Brain microvascular endothelial cell (primary cell): ENCODE results near the gene PARP4.
"Not testable (repeated sequence)": the region's sequence is repeated elsewhere in the genome, so short reads cannot be mapped to it uniquely, and the experiment has no call there.

ENCODE experiments used
- DNase-seq: peaks from one replicate; pipeline ENCODE4 v3.0.0-alpha.2; 2020
- H3K27ac ChIP-seq: fragments of 250-450 bp; sonication (Bioruptor Pico); 2 replicates; pipeline ENCODE4 v1.5.1; 2020; ENCODE audit warnings: mild to moderate bottlenecking, moderate library complexity
- H3K27me3 ChIP-seq: fragments of 250-450 bp; sonication (Bioruptor Pico); replicated peaks from 2 replicates; pipeline ENCODE4 v1.5.1; 2020; ENCODE audit warnings: mild to moderate bottlenecking
- H3K36me3 ChIP-seq: fragments of 250-450 bp; sonication (Bioruptor Pico); replicated peaks from 2 replicates; pipeline ENCODE4 v1.5.1; 2020; ENCODE audit warnings: mild to moderate bottlenecking
- H3K4me3 ChIP-seq: 2 replicates; pipeline ENCODE4 v1.5.1; 2011; ENCODE audit warnings: low read depth, mild to moderate bottlenecking, control low read depth, low read length, moderate library complexity
- in situ Hi-C: cut with HindIII; loops from 2 replicates; pipeline ENCODE4 v1.10.0; 2017; ENCODE audit warnings: low sequenced_read_pairs, low pct_ligation_motif_present
- TF ChIP-seq, protein P1 (sequence below): IDR thresholded peaks from 2 replicates; pipeline ENCODE4 v1.5.1; 2011; ENCODE audit warnings: low read depth, mild to moderate bottlenecking, moderate library complexity, low read length, control low read depth, inconsistent platforms; ENCODE audit errors: missing control alignments

PARP4 gene

GRCh38 chr13:24520733-24521132 lies 8.2 kb upstream of the PARP4 start:
- Histone ChIP-seq H3K27me3 (no peaks in the 10 kb centered on the region), H3K36me3 (no peaks in the 10 kb centered on the region), H3K4me3 (no peak overlapping the region), H3K27ac (no peak overlapping the region)
- no peak for DNase-seq
- TF ChIP-seq, protein P1, sequence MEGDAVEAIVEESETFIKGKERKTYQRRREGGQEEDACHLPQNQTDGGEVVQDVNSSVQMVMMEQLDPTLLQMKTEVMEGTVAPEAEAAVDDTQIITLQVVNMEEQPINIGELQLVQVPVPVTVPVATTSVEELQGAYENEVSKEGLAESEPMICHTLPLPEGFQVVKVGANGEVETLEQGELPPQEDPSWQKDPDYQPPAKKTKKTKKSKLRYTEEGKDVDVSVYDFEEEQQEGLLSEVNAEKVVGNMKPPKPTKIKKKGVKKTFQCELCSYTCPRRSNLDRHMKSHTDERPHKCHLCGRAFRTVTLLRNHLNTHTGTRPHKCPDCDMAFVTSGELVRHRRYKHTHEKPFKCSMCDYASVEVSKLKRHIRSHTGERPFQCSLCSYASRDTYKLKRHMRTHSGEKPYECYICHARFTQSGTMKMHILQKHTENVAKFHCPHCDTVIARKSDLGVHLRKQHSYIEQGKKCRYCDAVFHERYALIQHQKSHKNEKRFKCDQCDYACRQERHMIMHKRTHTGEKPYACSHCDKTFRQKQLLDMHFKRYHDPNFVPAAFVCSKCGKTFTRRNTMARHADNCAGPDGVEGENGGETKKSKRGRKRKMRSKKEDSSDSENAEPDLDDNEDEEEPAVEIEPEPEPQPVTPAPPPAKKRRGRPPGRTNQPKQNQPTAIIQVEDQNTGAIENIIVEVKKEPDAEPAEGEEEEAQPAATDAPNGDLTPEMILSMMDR: no peak
- in situ Hi-C loops: no loop called here

GRCh38 chr13:24516919-24517318 lies 4.3 kb upstream of the PARP4 start:
- in situ Hi-C loops: no loop called here
- no peak overlapping the region for H3K27ac ChIP-seq

DNA sequence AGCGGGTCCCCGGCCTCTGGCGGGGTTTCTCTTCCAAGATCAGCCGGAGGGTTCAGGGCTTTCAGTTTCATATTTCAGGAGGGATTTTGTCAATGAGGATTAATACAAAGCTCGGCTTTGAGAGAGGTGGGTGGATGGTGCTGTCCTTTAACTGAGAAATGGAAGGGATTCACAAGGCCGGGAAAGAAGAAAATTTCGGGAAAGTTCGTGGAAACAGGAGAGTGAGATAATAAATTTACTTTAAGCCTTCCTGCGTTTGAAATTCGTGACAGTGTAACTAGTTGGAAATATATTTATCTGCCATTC lies 283 bp upstream of the PARP4 start:
- in situ Hi-C loops: no loop called here
- TF ChIP-seq, protein P1: no peak
- Histone ChIP-seq H3K36me3 (no peaks in the 10 kb centered on the region), H3K27me3 (no peaks in the 10 kb centered on the region), H3K4me3 (peak overlapping the region; percentile 97), H3K27ac (peak overlapping the region; percentile 94)
- no peak for DNase-seq

More at GRCh38 chr13:24516919-24517318, 4.3 kb upstream of the PARP4 start:
- no peaks in the 10 kb centered on the region for H3K36me3 ChIP-seq
- H3K4me3 ChIP-seq: no peak overlapping the region
- TF ChIP-seq, protein P1: no peak
- no peak for DNase-seq
- no peaks in the 10 kb centered on the region for H3K27me3 ChIP-seq

- in situ Hi-C loops: no loop called here
- no peaks in the 10 kb centered on the region for H3K36me3 ChIP-seq
- no peak for DNase-seq
Measured at GRCh38 chr13:24511816-24512196, 772 bp downstream of the PARP4 start.

DNA sequence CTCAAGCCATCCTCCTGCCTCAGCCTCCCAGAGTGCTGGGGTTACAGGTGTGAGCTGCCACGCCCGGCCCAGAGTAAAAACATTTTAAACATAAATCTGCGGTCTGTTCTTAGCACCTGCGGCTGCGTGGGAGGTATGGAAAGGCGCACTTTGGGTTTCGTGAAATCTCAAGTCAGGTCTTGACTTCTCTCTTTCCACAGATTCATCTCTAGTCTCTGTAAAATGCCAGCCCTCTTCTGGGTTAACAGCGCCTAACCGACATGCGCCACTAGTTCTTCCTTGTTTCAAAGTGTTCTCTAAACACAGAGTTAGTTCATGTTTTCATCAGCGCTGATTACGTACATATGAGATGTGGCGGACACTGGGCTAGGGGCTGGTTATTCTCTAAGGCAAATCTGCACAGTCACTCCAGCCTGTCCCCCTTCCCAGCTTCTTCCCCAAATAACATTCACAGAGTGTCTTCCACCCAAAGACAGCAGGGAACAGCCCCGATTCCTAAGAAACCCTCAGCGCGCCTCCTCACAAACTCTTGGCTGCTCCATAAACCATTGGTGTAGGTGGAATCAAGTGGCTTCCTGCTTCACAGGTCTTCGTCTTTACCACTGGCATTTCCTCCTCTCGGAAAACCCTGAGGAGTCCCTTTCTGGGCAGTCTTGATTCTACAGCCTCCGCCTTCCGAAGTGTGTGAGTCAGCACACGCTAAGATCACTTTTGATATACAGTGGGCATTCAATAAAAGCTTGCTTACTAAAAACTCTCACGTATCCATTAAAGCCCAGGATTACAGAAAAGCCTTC lies 1.4 kb downstream of the PARP4 start:
- in situ Hi-C loops: no loop called here
- Histone ChIP-seq H3K27me3 (no peaks in the 10 kb centered on the region), H3K36me3 (peaks cover 2% of the 10 kb centered on the region), H3K4me3 (peak overlapping the region; percentile 97), H3K27ac (peak overlapping the region; percentile 94)
- TF ChIP-seq, protein P1: no peak
- DNase-seq: peak; percentile 86

More at GRCh38 chr13:24511816-24512196, 772 bp downstream of the PARP4 start:
- H3K27me3 ChIP-seq: no peaks in the 10 kb centered on the region
- peak overlapping the region; percentile 97 for H3K4me3 ChIP-seq
- TF ChIP-seq, protein P1: no peak
- peak overlapping the region; percentile 94 for H3K27ac ChIP-seq

- TF ChIP-seq, protein P1: no peak
- in situ Hi-C loops: no loop called here
- H3K27me3 ChIP-seq: no peaks in the 10 kb centered on the region
- H3K36me3 ChIP-seq: peaks cover 8% of the 10 kb centered on the region
- H3K4me3 ChIP-seq: no peak overlapping the region
- no peak overlapping the region for H3K27ac ChIP-seq
- DNase-seq: no peak
Measured at GRCh38 chr13:24506698-24507335, 5.8 kb downstream of the PARP4 start.

DNA sequence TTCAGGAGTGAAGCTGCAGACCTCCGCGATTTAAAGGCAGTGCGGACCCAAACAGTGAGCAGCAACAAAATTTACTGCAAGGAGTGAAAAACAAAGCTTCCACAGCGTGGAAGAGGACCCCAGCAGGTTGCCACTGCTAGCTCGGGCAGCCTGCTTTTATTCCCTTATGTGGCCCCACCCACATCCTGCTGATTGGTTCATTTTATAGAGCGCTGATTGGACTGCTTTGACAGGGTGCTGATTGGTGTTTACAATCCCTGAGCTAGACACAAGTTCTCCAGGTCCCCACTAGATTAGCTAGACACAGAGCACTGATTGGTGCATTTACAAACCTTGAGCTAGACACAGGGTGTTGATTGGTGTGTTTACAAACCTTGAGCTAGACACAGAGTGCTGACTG lies 6.3 kb downstream of the PARP4 start:
- H3K4me3 ChIP-seq, H3K36me3 ChIP-seq, H3K27me3 ChIP-seq, in situ Hi-C loops, H3K27ac ChIP-seq, DNase-seq: not testable (repeated sequence)
